HepG2 (cell line): Measurements from ENCODE around the gene MCM6. TPM values are rescaled to one million over a fixed set of nuclear protein-coding genes. Genes with fewer than 3 reads are reported as not detected.

ENCODE experiments used
- CREBL2 ChIP-seq: sonication (generic); formaldehyde crosslinking; IDR thresholded peaks from 2 replicates; pipeline ENCODE4 v1.8.1; 2023; ENCODE audit warnings: missing genetic modification reagents, mild to moderate bottlenecking, borderline replicate concordance
- DR1 ChIP-seq: sonication (generic); formaldehyde crosslinking; IDR thresholded peaks from 2 replicates; pipeline ENCODE4 v1.8.0; 2021; ENCODE audit warnings: mild to moderate bottlenecking, missing genetic modification reagents, inconsistent platforms
- HBP1 ChIP-seq: IDR thresholded peaks from 2 replicates; pipeline ENCODE4 v1.6.1; 2016; ENCODE audit warnings: low read depth, control low read depth
- HNRNPL ChIP-seq: fragments of 200-400 bp; formaldehyde crosslinking; IDR thresholded peaks from 2 replicates; pipeline ENCODE4 v1.6.1; 2017; ENCODE audit warnings: mild to moderate bottlenecking, low read depth, low read length
- MAZ ChIP-seq, 2 experiments: sonication (generic) in 1 of 2; formaldehyde crosslinking in 1 of 2; IDR thresholded peaks; 2 replicates each; pipeline versions ENCODE4 v1.5.0 to v1.6.1; 2012 to 2020; ENCODE audit warnings: low read depth in 2 of 2, mild to moderate bottlenecking in 2 of 2, borderline replicate concordance in 1 of 2, improper control_type of control experiment in 1 of 2, low read length in 1 of 2, missing genetic modification reagents in 1 of 2, moderate library complexity in 1 of 2
- MBNL3 ChIP-seq: fragments of 250-450 bp; sonication (Bioruptor Pico); conservative IDR thresholded peaks from 2 replicates; pipeline ENCODE4 v1.8.0; 2022; ENCODE audit warnings: mild to moderate bottlenecking, inconsistent platforms
- MED13 ChIP-seq: sonication (generic); formaldehyde crosslinking; IDR thresholded peaks from 2 replicates; pipeline ENCODE4 v1.5.0; 2020; ENCODE audit warnings: missing genetic modification reagents
- MIER3 ChIP-seq: IDR thresholded peaks from 2 replicates; pipeline ENCODE4 v1.6.1; 2016; ENCODE audit warnings: missing compliant biosample characterization, borderline replicate concordance
- NCOA2 ChIP-seq: sonication (generic); formaldehyde crosslinking; IDR thresholded peaks from 2 replicates; pipeline ENCODE4 v1.8.0; 2022; ENCODE audit warnings: inconsistent platforms
- NR3C1 ChIP-seq: sonication (generic); formaldehyde crosslinking; IDR thresholded peaks from 2 replicates; pipeline ENCODE4 v1.4.0; 2020; ENCODE audit warnings: missing genetic modification reagents
- PAXIP1 ChIP-seq: sonication (generic); formaldehyde crosslinking; conservative IDR thresholded peaks from 2 replicates; pipeline ENCODE4 v1.4.0; 2020; ENCODE audit warnings: mild to moderate bottlenecking, missing genetic modification reagents, moderate library complexity
- POGK ChIP-seq: sonication (generic); formaldehyde crosslinking; conservative IDR thresholded peaks from 2 replicates; pipeline ENCODE4 v1.8.0; 2022; ENCODE audit warnings: mild to moderate bottlenecking, moderate library complexity, missing genetic modification reagents
- POGZ ChIP-seq: sonication (generic); formaldehyde crosslinking; IDR thresholded peaks from 2 replicates; pipeline ENCODE4 v1.4.0; 2020; ENCODE audit warnings: mild to moderate bottlenecking, missing genetic modification reagents
- RNF2 ChIP-seq: fragments of 450-650 bp; conservative IDR thresholded peaks from 2 replicates; pipeline ENCODE4 v1.6.1; 2016; ENCODE audit warnings: low read depth
- RXRA ChIP-seq: sonication (generic); formaldehyde crosslinking; IDR thresholded peaks from 2 replicates; pipeline ENCODE4 v1.5.1; 2020; ENCODE audit warnings: missing genetic modification reagents
- SAP130 ChIP-seq: IDR thresholded peaks from 2 replicates; pipeline ENCODE4 v1.6.1; 2016; ENCODE audit warnings: low read depth
- SIX4 ChIP-seq: sonication (generic); formaldehyde crosslinking; IDR thresholded peaks from 2 replicates; pipeline ENCODE4 v1.4.0; 2020; ENCODE audit warnings: missing genetic modification reagents
- TFDP1 ChIP-seq: IDR thresholded peaks from 2 replicates; pipeline ENCODE4 v1.6.1; 2016; ENCODE audit warnings: missing compliant biosample characterization, missing genetic modification reagents, borderline replicate concordance
- ZC3H13 ChIP-seq: sonication (generic); formaldehyde crosslinking; IDR thresholded peaks from 2 replicates; pipeline ENCODE4 v1.8.1; 2023; ENCODE audit warnings: mild to moderate bottlenecking, missing genetic modification reagents, moderate library complexity
- ZFP90 ChIP-seq: sonication (generic); formaldehyde crosslinking; IDR thresholded peaks from 2 replicates; pipeline ENCODE4 v1.8.0; 2022; ENCODE audit warnings: missing genetic modification reagents, mild to moderate bottlenecking, inconsistent platforms, borderline replicate concordance
- ZNF775 ChIP-seq: sonication (generic); formaldehyde crosslinking; IDR thresholded peaks from 2 replicates; pipeline ENCODE4 v1.4.0; 2020; ENCODE audit warnings: missing genetic modification reagents, mild to moderate bottlenecking, moderate library complexity, borderline replicate concordance
- ZSCAN12 ChIP-seq: sonication (generic); formaldehyde crosslinking; IDR thresholded peaks from 2 replicates; pipeline ENCODE4 v1.9.0; 2021; ENCODE audit warnings: mild to moderate bottlenecking, missing genetic modification reagents
- polyA plus RNA-seq, 8 experiments: library from polyadenylated mRNA; depleted of rRNA in 3 of 8; stranded (reverse) in 7 of 8; unstranded in 1 of 8; fragments of >200 nt; fragmentation: Illumina TruSeq in 4 of 8; extraction: Trizol in 4 of 8; gene quantifications; 2 replicates each; pipeline versions ENCODE4 v1.2.1 to v1.2.3, GENCODE V29; 2011 to 2016; ENCODE audit warnings: low read depth in 4 of 8, missing spikeins in 1 of 8, mixed read lengths in 1 of 8; ENCODE audit not compliant: insufficient read depth in 1 of 8
- total RNA-seq, 5 experiments: library from RNA; depleted of rRNA; stranded (reverse); fragments of >200 nt; fragmentation: Illumina TruSeq; extraction: Trizol; gene quantifications; 2 replicates each; pipeline ENCODE4 v1.2.3, GENCODE V29; 2016; ENCODE audit warnings: low read depth in 1 of 5

Gene MCM6
- total and polyA plus RNA-seq, 2 of the 13 experiments (the other 11 are each of a cell fraction or from before 2014, with no cell fraction given), result 9.7 to 18.7 TPM

GRCh38 chr2:135876066-135876711, at the start of gene MCM6 (continued):
- no peak for TF ChIP-seq PAXIP1 (CRISPR knock-in tag)
- TF ChIP-seq ZFP90 (CRISPR knock-in tag), result peak; percentile 61; the same call in 1 of the 2 replicates
- TF ChIP-seq DR1 (CRISPR knock-in tag), result peak; percentile 79
- no peak for TF ChIP-seq RNF2
- peak; percentile 69 for TF ChIP-seq SAP130 (CRISPR knock-in tag)
- TF ChIP-seq ZSCAN12 (CRISPR knock-in tag), result 0 out of 2 replicates have a peak, but pooled peaks have one; percentile 62
- TF ChIP-seq MAZ (IDR thresholded peaks at IDR 0.05; ENCODE audit: borderline replicate concordance, low read depth, low read length), result no peak
- peak; percentile 53; the same call in 1 of the 2 replicates for TF ChIP-seq MAZ (CRISPR knock-in tag; IDR thresholded peaks at IDR 0.05; ENCODE audit: low read depth)
- TF ChIP-seq NCOA2 (CRISPR knock-in tag), result no peak
- TF ChIP-seq CREBL2, result no peak
- TF ChIP-seq RXRA (CRISPR knock-in tag), result no peak
- TF ChIP-seq HNRNPL, result no peak
- peak; percentile 88 for TF ChIP-seq MED13 (CRISPR knock-in tag)
- TF ChIP-seq HBP1 (CRISPR knock-in tag), result no peak
- no peak for TF ChIP-seq ZNF775
- no peak for TF ChIP-seq NR3C1 (CRISPR knock-in tag)
- peak; percentile 92 for TF ChIP-seq TFDP1 (CRISPR knock-in tag)
- 0 out of 2 replicates have a peak, but pooled peaks have one; percentile 57 for TF ChIP-seq POGZ
- TF ChIP-seq ZC3H13 (CRISPR knock-in tag), result peak; percentile 71
- no peak for TF ChIP-seq MIER3
- TF ChIP-seq POGK (CRISPR knock-in tag), result peak; percentile 90
- TF ChIP-seq MBNL3 (CRISPR knock-in tag), result no peak
- no peak for TF ChIP-seq SIX4
